ENCODE data around the gene MAN1A1.

The MAN1A1 gene

DNA sequence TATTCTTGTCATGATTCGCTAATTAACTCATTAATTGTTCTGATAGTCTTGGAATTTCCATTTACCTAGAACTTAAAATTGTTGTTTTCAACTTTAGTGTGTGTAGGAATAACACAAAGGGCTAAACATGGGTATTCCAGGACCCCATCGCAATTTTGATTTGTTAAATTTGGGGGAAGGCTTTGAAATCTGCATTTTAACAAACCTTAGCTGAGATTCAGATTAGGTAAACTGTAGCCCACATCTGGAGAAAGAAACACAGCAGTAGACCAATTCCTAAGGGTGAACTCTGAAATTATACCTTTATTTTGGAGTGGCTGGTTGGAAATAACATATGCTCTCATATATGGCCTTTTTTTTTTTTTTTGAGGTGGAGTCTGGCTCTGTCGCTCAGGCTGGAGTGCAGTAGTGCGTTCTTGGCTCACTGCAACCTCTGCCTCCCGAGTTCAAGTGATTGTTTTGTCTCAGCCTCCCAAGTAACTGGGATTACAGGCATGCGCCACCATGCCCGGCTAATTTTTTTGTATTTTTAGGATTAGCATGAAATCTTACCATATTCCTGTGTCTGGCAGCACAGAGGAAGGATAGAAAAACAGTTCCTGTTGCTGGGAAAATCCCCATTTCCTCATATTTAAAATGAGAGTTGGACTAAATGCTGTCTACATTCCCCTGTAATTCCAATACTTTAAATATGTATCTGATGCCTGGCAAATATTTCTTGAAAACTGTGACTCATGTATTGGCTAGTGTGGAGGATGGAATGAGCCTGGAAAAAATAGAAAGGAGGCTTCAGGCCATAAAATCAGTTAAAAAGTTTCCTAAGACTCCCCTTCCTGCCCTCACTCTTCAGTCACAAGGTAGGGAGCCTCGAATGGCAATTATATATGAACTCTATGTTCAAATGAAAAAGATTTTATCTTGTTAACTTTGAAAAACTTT, 174.4 kb downstream of the MAN1A1 start:
- no peaks in the 10 kb centered on the region for H3K36me3 ChIP-seq (replicated peaks in 1 of 2; ENCODE audit: control insufficient read depth in 2 of 2, insufficient read depth in 2 of 2, low read length in 2 of 2)
- H2BK12ac ChIP-seq (ENCODE audit: low read length), result no peak overlapping the region
- H3K27ac ChIP-seq (replicated peaks; ENCODE audit: low read length), result no peak overlapping the region
- no peak overlapping the region for H2BK120ac ChIP-seq (ENCODE audit: low read depth, low read length)
- H3K4me1 ChIP-seq (ENCODE audit: control insufficient read depth in 2 of 2, insufficient read depth in 1 of 2, low read depth in 1 of 2, low read length in 2 of 2), result no peaks in the 10 kb centered on the region
- WGBS, 2 donors (ENCODE audit: extremely low coverage in 2 of 2, insufficient read length in 2 of 2, insufficient replicate concordance in 1 of 2), result no CpG with 5 or more reads among the region's 8 CpGs
- no peaks in the 10 kb centered on the region for H3K27me3 ChIP-seq (ENCODE audit: control insufficient read depth in 3 of 3, insufficient read depth in 3 of 3, low read depth in 1 of 3, low read length in 3 of 3)
- no peak overlapping the region for H3K4me3 ChIP-seq (ENCODE audit: low read length in 2 of 2)
- no peak overlapping the region for H4K8ac ChIP-seq (ENCODE audit: low read depth, low read length)
- no peak overlapping the region for H2BK15ac ChIP-seq (ENCODE audit: low read length)
- no peak overlapping the region for H3K23ac ChIP-seq (ENCODE audit: low read depth, low read length, poor library complexity)
- H3K4me2 ChIP-seq (ENCODE audit: insufficient read depth, low read length, poor library complexity, severe bottlenecking), result no peak overlapping the region
- H2AFZ ChIP-seq (ENCODE audit: low read length), result no peak overlapping the region
- no peak overlapping the region for H4K91ac ChIP-seq (ENCODE audit: low read depth, low read length, poor library complexity)
- H3K18ac ChIP-seq (ENCODE audit: low read length), result no peak overlapping the region
- no peak for DNase-seq (ENCODE audit: low spot score)
- H3K79me1 ChIP-seq (ENCODE audit: low read depth, low read length), result no peaks in the 10 kb centered on the region
- no peak overlapping the region for H2AK5ac ChIP-seq (ENCODE audit: low read depth, low read length)
- H3K14ac ChIP-seq (ENCODE audit: low read length), result no peak overlapping the region
- no peak overlapping the region for H3K4ac ChIP-seq (ENCODE audit: low read length)
- no peak overlapping the region for H2BK5ac ChIP-seq (ENCODE audit: low read length)
- H3K9me3 ChIP-seq (replicated peaks in 1 of 2; ENCODE audit: control insufficient read depth in 2 of 2, insufficient read depth in 1 of 2, low read depth in 1 of 2, low read length in 2 of 2), result no peaks in the 10 kb centered on the region
- no peak overlapping the region for H3K9ac ChIP-seq (ENCODE audit: low read depth, low read length, poor library complexity)

DNA sequence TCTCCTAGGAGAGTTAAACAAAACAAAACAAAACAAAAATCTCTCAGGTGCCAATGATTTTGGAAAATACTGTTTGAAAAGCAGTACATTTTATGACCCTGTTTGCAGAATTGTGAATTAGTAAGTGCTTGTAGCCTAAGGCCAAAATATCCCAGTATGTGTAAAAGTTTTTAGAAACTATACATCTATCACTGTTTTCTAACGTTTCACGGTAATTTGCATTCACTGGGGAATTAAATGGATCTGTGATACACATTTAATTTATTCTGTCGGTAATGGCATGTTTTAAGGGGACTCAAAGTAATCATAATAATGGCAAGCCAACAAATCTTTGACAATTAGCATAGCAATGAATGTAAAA, 175.5 kb downstream of the MAN1A1 start:
- Histone ChIP-seq H2AFZ (ENCODE audit: low read length) (no peak overlapping the region), H4K8ac (ENCODE audit: low read depth, low read length) (no peak overlapping the region), H2BK12ac (ENCODE audit: low read length) (no peak overlapping the region), H3K9ac (ENCODE audit: low read depth, low read length, poor library complexity) (no peak overlapping the region), H2BK120ac (ENCODE audit: low read depth, low read length) (no peak overlapping the region), H3K18ac (ENCODE audit: low read length) (no peak overlapping the region), H2BK15ac (ENCODE audit: low read length) (no peak overlapping the region), H3K4ac (ENCODE audit: low read length) (no peak overlapping the region), H3K9me3 (replicated peaks in 1 of 2; ENCODE audit: control insufficient read depth in 2 of 2, insufficient read depth in 1 of 2, low read depth in 1 of 2, low read length in 2 of 2) (no peaks in the 10 kb centered on the region), H3K4me3 (ENCODE audit: low read length in 2 of 2) (no peak overlapping the region), H3K27me3 (ENCODE audit: control insufficient read depth in 3 of 3, insufficient read depth in 3 of 3, low read depth in 1 of 3, low read length in 3 of 3) (no peaks in the 10 kb centered on the region), H3K4me1 (ENCODE audit: control insufficient read depth in 2 of 2, insufficient read depth in 1 of 2, low read depth in 1 of 2, low read length in 2 of 2) (no peaks in the 10 kb centered on the region), H3K4me2 (ENCODE audit: insufficient read depth, low read length, poor library complexity, severe bottlenecking) (no peak overlapping the region), H2BK5ac (ENCODE audit: low read length) (no peak overlapping the region), H3K27ac (replicated peaks; ENCODE audit: low read length) (no peak overlapping the region), H4K91ac (ENCODE audit: low read depth, low read length, poor library complexity) (no peak overlapping the region), H3K14ac (ENCODE audit: low read length) (no peak overlapping the region), H3K23ac (ENCODE audit: low read depth, low read length, poor library complexity) (no peak overlapping the region), H3K79me1 (ENCODE audit: low read depth, low read length) (no peaks in the 10 kb centered on the region), H2AK5ac (ENCODE audit: low read depth, low read length) (no peak overlapping the region), H3K36me3 (replicated peaks in 1 of 2; ENCODE audit: control insufficient read depth in 2 of 2, insufficient read depth in 2 of 2, low read length in 2 of 2) (no peaks in the 10 kb centered on the region)
- no CpG with 5 or more reads among the region's 3 CpGs for WGBS, 2 donors (ENCODE audit: extremely low coverage in 2 of 2, insufficient read length in 2 of 2, insufficient replicate concordance in 1 of 2)
- no peak for DNase-seq (ENCODE audit: low spot score)

DNA sequence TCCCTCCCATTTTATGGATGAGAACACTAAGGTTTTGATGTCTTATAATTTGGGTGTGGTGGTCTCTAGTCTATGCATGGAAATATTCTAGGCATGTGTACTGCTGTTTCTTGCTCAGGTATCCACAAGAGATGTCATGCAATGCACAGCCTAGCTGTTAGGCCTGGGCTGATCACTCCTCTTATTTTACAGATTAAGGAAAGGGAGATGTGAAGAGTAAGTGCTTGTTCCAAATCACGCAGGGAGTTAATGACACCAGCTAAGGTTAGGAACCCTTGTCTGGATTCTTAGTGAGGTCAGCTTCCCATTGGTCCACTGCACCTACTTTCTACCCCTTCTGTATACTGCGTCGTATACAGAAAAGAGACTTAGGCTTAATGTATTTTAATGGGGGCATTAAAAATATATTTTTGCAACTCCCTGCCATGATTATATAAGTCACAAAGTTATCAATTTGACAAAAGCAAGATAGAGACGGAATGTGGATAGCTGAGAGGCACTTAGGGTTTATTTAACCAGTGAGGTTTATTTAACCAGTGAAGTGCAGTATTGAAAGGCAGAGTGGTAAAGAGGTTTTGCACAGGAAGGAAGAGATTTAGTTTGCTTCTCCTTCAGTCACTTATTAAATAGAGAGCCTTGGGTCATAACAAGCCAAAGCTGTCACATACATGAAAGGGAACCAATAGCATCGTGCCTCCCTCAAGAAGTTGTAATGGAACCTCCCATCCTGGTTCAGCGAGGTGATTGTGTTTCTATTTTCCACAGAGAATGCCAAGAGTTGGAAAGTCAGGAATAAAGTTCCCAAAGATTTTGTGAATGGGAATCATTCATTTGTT, 176.1 kb downstream of the MAN1A1 start:
- no peak overlapping the region for H3K27ac ChIP-seq (replicated peaks; ENCODE audit: low read length)
- WGBS, 2 donors (ENCODE audit: extremely low coverage in 2 of 2, insufficient read length in 2 of 2, insufficient replicate concordance in 1 of 2), result no CpG with 5 or more reads among the region's 6 CpGs

DNA sequence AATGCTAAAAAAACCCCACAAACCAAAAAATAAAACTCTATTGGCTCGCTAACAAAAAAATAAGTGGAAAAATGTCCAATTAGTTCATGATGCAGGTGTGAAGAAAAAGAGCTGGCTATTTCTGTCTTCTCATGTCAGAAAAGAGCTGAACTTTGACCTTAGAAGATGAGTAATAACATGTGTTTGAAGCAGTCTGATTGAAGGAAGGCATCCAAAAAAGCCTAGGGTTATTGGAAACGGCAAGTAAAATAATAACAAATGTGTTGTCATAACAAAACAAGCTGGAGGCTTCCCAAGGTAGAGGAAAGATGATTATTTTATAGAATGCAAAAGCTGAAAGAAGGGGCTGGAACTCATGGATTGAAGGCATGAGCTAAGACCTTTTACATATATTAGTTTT, 176.7 kb downstream of the MAN1A1 start:
- Histone ChIP-seq H3K27ac (replicated peaks; ENCODE audit: low read length) (no peak overlapping the region), H3K79me1 (ENCODE audit: low read depth, low read length) (no peaks in the 10 kb centered on the region), H3K9ac (ENCODE audit: low read depth, low read length, poor library complexity) (no peak overlapping the region), H4K8ac (ENCODE audit: low read depth, low read length) (no peak overlapping the region), H2BK12ac (ENCODE audit: low read length) (no peak overlapping the region), H3K4me3 (ENCODE audit: low read length in 2 of 2) (no peak overlapping the region), H3K27me3 (ENCODE audit: control insufficient read depth in 3 of 3, insufficient read depth in 3 of 3, low read depth in 1 of 3, low read length in 3 of 3) (no peaks in the 10 kb centered on the region), H2AK5ac (ENCODE audit: low read depth, low read length) (no peak overlapping the region), H3K36me3 (replicated peaks in 1 of 2; ENCODE audit: control insufficient read depth in 2 of 2, insufficient read depth in 2 of 2, low read length in 2 of 2) (no peaks in the 10 kb centered on the region), H4K91ac (ENCODE audit: low read depth, low read length, poor library complexity) (no peak overlapping the region), H3K9me3 (replicated peaks in 1 of 2; ENCODE audit: control insufficient read depth in 2 of 2, insufficient read depth in 1 of 2, low read depth in 1 of 2, low read length in 2 of 2) (no peaks in the 10 kb centered on the region), H2BK5ac (ENCODE audit: low read length) (no peak overlapping the region), H3K4me1 (ENCODE audit: control insufficient read depth in 2 of 2, insufficient read depth in 1 of 2, low read depth in 1 of 2, low read length in 2 of 2) (no peaks in the 10 kb centered on the region), H2BK120ac (ENCODE audit: low read depth, low read length) (no peak overlapping the region), H2BK15ac (ENCODE audit: low read length) (no peak overlapping the region), H2AFZ (ENCODE audit: low read length) (no peak overlapping the region), H3K23ac (ENCODE audit: low read depth, low read length, poor library complexity) (no peak overlapping the region), H3K14ac (ENCODE audit: low read length) (no peak overlapping the region), H3K4ac (ENCODE audit: low read length) (no peak overlapping the region), H3K4me2 (ENCODE audit: insufficient read depth, low read length, poor library complexity, severe bottlenecking) (no peak overlapping the region), H3K18ac (ENCODE audit: low read length) (no peak overlapping the region)
- DNase-seq (ENCODE audit: low spot score), result no peak
- WGBS, 2 donors (ENCODE audit: extremely low coverage in 2 of 2, insufficient read length in 2 of 2, insufficient replicate concordance in 1 of 2), result no CpG with 5 or more reads among the region's 2 CpGs

More for the DNA sequence above, 176.1 kb downstream of the MAN1A1 start:
- Histone ChIP-seq H3K18ac (ENCODE audit: low read length) (no peak overlapping the region), H3K9ac (ENCODE audit: low read depth, low read length, poor library complexity) (no peak overlapping the region), H4K8ac (ENCODE audit: low read depth, low read length) (no peak overlapping the region), H3K14ac (ENCODE audit: low read length) (no peak overlapping the region), H3K4me2 (ENCODE audit: insufficient read depth, low read length, poor library complexity, severe bottlenecking) (no peak overlapping the region), H3K4me3 (ENCODE audit: low read length in 2 of 2) (no peak overlapping the region), H3K27me3 (ENCODE audit: control insufficient read depth in 3 of 3, insufficient read depth in 3 of 3, low read depth in 1 of 3, low read length in 3 of 3) (no peaks in the 10 kb centered on the region), H3K79me1 (ENCODE audit: low read depth, low read length) (no peaks in the 10 kb centered on the region), H2BK15ac (ENCODE audit: low read length) (no peak overlapping the region), H3K4ac (ENCODE audit: low read length) (no peak overlapping the region), H3K36me3 (replicated peaks in 1 of 2; ENCODE audit: control insufficient read depth in 2 of 2, insufficient read depth in 2 of 2, low read length in 2 of 2) (no peaks in the 10 kb centered on the region), H2AK5ac (ENCODE audit: low read depth, low read length) (no peak overlapping the region), H3K4me1 (ENCODE audit: control insufficient read depth in 2 of 2, insufficient read depth in 1 of 2, low read depth in 1 of 2, low read length in 2 of 2) (no peaks in the 10 kb centered on the region), H2BK5ac (ENCODE audit: low read length) (no peak overlapping the region), H2BK12ac (ENCODE audit: low read length) (no peak overlapping the region), H3K9me3 (replicated peaks in 1 of 2; ENCODE audit: control insufficient read depth in 2 of 2, insufficient read depth in 1 of 2, low read depth in 1 of 2, low read length in 2 of 2) (no peaks in the 10 kb centered on the region), H4K91ac (ENCODE audit: low read depth, low read length, poor library complexity) (no peak overlapping the region), H2BK120ac (ENCODE audit: low read depth, low read length) (no peak overlapping the region), H2AFZ (ENCODE audit: low read length) (no peak overlapping the region), H3K23ac (ENCODE audit: low read depth, low read length, poor library complexity) (no peak overlapping the region)
- DNase-seq (ENCODE audit: low spot score), result no peak
